ENCODE data around the gene FAT4. TPM values are rescaled to one million over a fixed set of nuclear protein-coding genes. Genes with fewer than 3 reads are reported as not detected.

Gene FAT4
- total and polyA plus RNA-seq, 2 donors (not counting 1 experiment from before 2014, with no cell fraction given), result 0.02 TPM; not detected in 1

- Histone ChIP-seq H3K4me3 (ENCODE audit: control extremely low read depth in 1 of 5, extremely low read depth in 1 of 5, insufficient read depth in 1 of 5, low read depth in 2 of 5, low read length in 4 of 5) (no peak overlapping the region), H3K9me3 (ENCODE audit: control extremely low read depth in 1 of 3, control insufficient read depth in 2 of 3, insufficient read depth in 1 of 3, low read length in 2 of 3) (peaks cover 0 to 6% (median 0%) of the 10 kb centered on the region in 3 donors), H3K27me3 (replicated peaks in 1 of 4; ENCODE audit: control extremely low read depth in 1 of 4, control insufficient read depth in 3 of 4, insufficient read depth in 4 of 4, low read length in 3 of 4) (peaks cover 0 to 16% (median 11%) of the 10 kb centered on the region in 4 experiments), H3K4me2 (replicated peaks; ENCODE audit: low read depth, low read length, poor library complexity, severe bottlenecking) (no peak overlapping the region), H3K27ac (ENCODE audit: low read length in 2 of 2) (no peak overlapping the region), H4K20me1 (ENCODE audit: control insufficient read depth, insufficient read depth, low read length, poor library complexity, severe bottlenecking) (no peaks in the 10 kb centered on the region), H3K36me3 (replicated peaks in 1 of 2; ENCODE audit: control extremely low read depth in 1 of 2, control insufficient read depth in 1 of 2, extremely low read depth in 1 of 2, insufficient read depth in 2 of 2, low read length in 1 of 2) (no peaks in the 10 kb centered on the region), H3K79me2 (ENCODE audit: control insufficient read depth, insufficient read depth, low read length) (no peaks in the 10 kb centered on the region), H3K9ac (ENCODE audit: low read length) (no peak overlapping the region), H3K4me1 (ENCODE audit: control insufficient read depth in 2 of 2, insufficient read depth in 2 of 2, low read length in 2 of 2) (peaks cover 4 to 5% of the 10 kb centered on the region in 2 donors), H2AFZ (ENCODE audit: insufficient read depth, low read depth, low read length, poor library complexity, severe bottlenecking) (no peak overlapping the region)
- ChIA-PET CTCF (no interaction called here), POLR2A (no interaction called here)
- Mint-ChIP-seq H3K4me1 (peaks cover 4% of the 10 kb centered on the region), H3K27me3 (peaks cover 24% of the 10 kb centered on the region), H3K27ac (no peak overlapping the region), H3K4me3 (no peak overlapping the region), H3K9me3 (ENCODE audit: insufficient read depth) (no peaks in the 10 kb centered on the region)
- no peak for DNase-seq
- TF ChIP-seq EZH2 (IDR thresholded peaks at IDR 0.05; ENCODE audit: borderline replicate concordance, insufficient read depth, low read depth, low read length, poor library complexity, severe bottlenecking) (no peak), CTCF (IDR thresholded peaks at IDR 0.05) (no peak)
- ATAC-seq (ENCODE audit: low read depth), result no peak
- intact Hi-C loops (cut with micrococcal nuclease), result no loop called here
- no CpG with 5 or more reads among the region's 1 CpG for WGBS (ENCODE audit: insufficient coverage)
Measured at GRCh38 chr4:125322366-125322730, 7.6 kb downstream of the FAT4 start.

- POLR2A ChIA-PET, result no interaction called here
- no peak overlapping the region for H3K9ac ChIP-seq (ENCODE audit: low read length)
- no peaks in the 10 kb centered on the region for H3K4me1 Mint-ChIP-seq
- peaks cover 0 to 4% (median 1%) of the 10 kb centered on the region in 4 experiments for H3K27me3 ChIP-seq (replicated peaks in 1 of 4; ENCODE audit: control extremely low read depth in 1 of 4, control insufficient read depth in 3 of 4, insufficient read depth in 4 of 4, low read length in 3 of 4)
- no peak for ATAC-seq (ENCODE audit: low read depth)
- TF ChIP-seq CTCF (IDR thresholded peaks at IDR 0.05) (no peak), EZH2 (IDR thresholded peaks at IDR 0.05; ENCODE audit: borderline replicate concordance, insufficient read depth, low read depth, low read length, poor library complexity, severe bottlenecking) (no peak)
- H2AFZ ChIP-seq (ENCODE audit: insufficient read depth, low read depth, low read length, poor library complexity, severe bottlenecking), result no peak overlapping the region
- H3K79me2 ChIP-seq (ENCODE audit: control insufficient read depth, insufficient read depth, low read length), result no peaks in the 10 kb centered on the region
- no peaks in the 10 kb centered on the region for H3K4me1 ChIP-seq (ENCODE audit: control insufficient read depth in 2 of 2, insufficient read depth in 2 of 2, low read length in 2 of 2)
- no peak for DNase-seq
- H3K27ac Mint-ChIP-seq, result no peak overlapping the region
- no peaks in the 10 kb centered on the region for H3K36me3 ChIP-seq (replicated peaks in 1 of 2; ENCODE audit: control extremely low read depth in 1 of 2, control insufficient read depth in 1 of 2, extremely low read depth in 1 of 2, insufficient read depth in 2 of 2, low read length in 1 of 2)
- H3K27me3 Mint-ChIP-seq, result peaks cover 11% of the 10 kb centered on the region
- intact Hi-C loops (cut with micrococcal nuclease), result no loop called here
- H3K4me3 ChIP-seq (ENCODE audit: control extremely low read depth in 1 of 5, extremely low read depth in 1 of 5, insufficient read depth in 1 of 5, low read depth in 2 of 5, low read length in 4 of 5), result no peak overlapping the region
- no peaks in the 10 kb centered on the region for H4K20me1 ChIP-seq (ENCODE audit: control insufficient read depth, insufficient read depth, low read length, poor library complexity, severe bottlenecking)
- H3K4me3 Mint-ChIP-seq, result no peak overlapping the region
- WGBS (ENCODE audit: insufficient coverage), result no CpG with 5 or more reads among the region's 3 CpGs
- no peaks in the 10 kb centered on the region for H3K9me3 ChIP-seq (ENCODE audit: control extremely low read depth in 1 of 3, control insufficient read depth in 2 of 3, insufficient read depth in 1 of 3, low read length in 2 of 3)
- H3K9me3 Mint-ChIP-seq (ENCODE audit: insufficient read depth), result no peaks in the 10 kb centered on the region
- no peak overlapping the region for H3K27ac ChIP-seq (ENCODE audit: low read length in 2 of 2)
- H3K4me2 ChIP-seq (replicated peaks; ENCODE audit: low read depth, low read length, poor library complexity, severe bottlenecking), result no peak overlapping the region
- CTCF ChIA-PET, result no interaction called here
Measured at GRCh38 chr4:125323654-125324053, 8.9 kb downstream of the FAT4 start.

Measured in B cell (primary cell).